ENCODE data around the gene CPNE2.

Gene CPNE2

GRCh38 chr16:57091200-57091974 lies 996 bp upstream of the CPNE2 start:
- no peak for DNase-seq (ENCODE audit: extremely low read depth, low read depth)
- H3K4me3 ChIP-seq (replicated peaks; ENCODE audit: low read depth, low read length), result peak overlapping the region; percentile 52
- TF ChIP-seq CTCF (IDR thresholded peaks at IDR 0.05; ENCODE audit: low read depth, low read length, missing control alignments), result no peak

GRCh38 chr16:57092786-57093411 lies 516 bp downstream of the CPNE2 start:
- H3K4me3 ChIP-seq (replicated peaks; ENCODE audit: low read depth, low read length), result peak overlapping the region; percentile 52
- TF ChIP-seq CTCF (IDR thresholded peaks at IDR 0.05; ENCODE audit: low read depth, low read length, missing control alignments), result peak; percentile 43
- no peak for DNase-seq (ENCODE audit: extremely low read depth, low read depth)

- peak overlapping the region; percentile 52 for H3K4me3 ChIP-seq (replicated peaks; ENCODE audit: low read depth, low read length)
- no peak for DNase-seq (ENCODE audit: extremely low read depth, low read depth)
- TF ChIP-seq CTCF (IDR thresholded peaks at IDR 0.05; ENCODE audit: low read depth, low read length, missing control alignments), result no peak
Observed at GRCh38 chr16:57093666-57094564, 1.5 kb downstream of the CPNE2 start.

- DNase-seq (ENCODE audit: extremely low read depth, low read depth), result no peak
- no peak for TF ChIP-seq CTCF (IDR thresholded peaks at IDR 0.05; ENCODE audit: low read depth, low read length, missing control alignments)
- no peak overlapping the region for H3K4me3 ChIP-seq (replicated peaks; ENCODE audit: low read depth, low read length)
Observed at GRCh38 chr16:57094911-57095310, 2.5 kb downstream of the CPNE2 start.

- DNase-seq (ENCODE audit: extremely low read depth, low read depth), result no peak
- no peak overlapping the region for H3K4me3 ChIP-seq (replicated peaks; ENCODE audit: low read depth, low read length)
- no peak for TF ChIP-seq CTCF (IDR thresholded peaks at IDR 0.05; ENCODE audit: low read depth, low read length, missing control alignments)
Observed at GRCh38 chr16:57096192-57096591, 3.8 kb downstream of the CPNE2 start.

- no peak overlapping the region for H3K4me3 ChIP-seq (replicated peaks; ENCODE audit: low read depth, low read length)
- DNase-seq (ENCODE audit: extremely low read depth, low read depth), result no peak
- no peak for TF ChIP-seq CTCF (IDR thresholded peaks at IDR 0.05; ENCODE audit: low read depth, low read length, missing control alignments)
Observed at GRCh38 chr16:57096793-57097192, 4.4 kb downstream of the CPNE2 start.

Measured in HFF-Myc (cell line).